ENCODE results near the gene C1orf35. TPM values are rescaled to one million over a fixed set of nuclear protein-coding genes. Genes with fewer than 3 reads are reported as not detected.

The C1orf35 gene
- total RNA-seq, 1 donor from 2014 or later, result 16.5 TPM

GRCh38 chr1:228073857-228074545 is 29.1 kb downstream of the C1orf35 start:
- no peaks in the 10 kb centered on the region for H3K36me3 ChIP-seq (ENCODE audit: control insufficient read depth, insufficient read depth, low read length)
- no peak for DNase-seq (ENCODE audit: low read depth)
- peaks cover 24% of the 10 kb centered on the region for H3K27me3 ChIP-seq (ENCODE audit: control insufficient read depth, insufficient read depth, low read length)
- no peak overlapping the region for H3K4me3 ChIP-seq (ENCODE audit: low read depth, low read length)
- TF ChIP-seq, protein P1, sequence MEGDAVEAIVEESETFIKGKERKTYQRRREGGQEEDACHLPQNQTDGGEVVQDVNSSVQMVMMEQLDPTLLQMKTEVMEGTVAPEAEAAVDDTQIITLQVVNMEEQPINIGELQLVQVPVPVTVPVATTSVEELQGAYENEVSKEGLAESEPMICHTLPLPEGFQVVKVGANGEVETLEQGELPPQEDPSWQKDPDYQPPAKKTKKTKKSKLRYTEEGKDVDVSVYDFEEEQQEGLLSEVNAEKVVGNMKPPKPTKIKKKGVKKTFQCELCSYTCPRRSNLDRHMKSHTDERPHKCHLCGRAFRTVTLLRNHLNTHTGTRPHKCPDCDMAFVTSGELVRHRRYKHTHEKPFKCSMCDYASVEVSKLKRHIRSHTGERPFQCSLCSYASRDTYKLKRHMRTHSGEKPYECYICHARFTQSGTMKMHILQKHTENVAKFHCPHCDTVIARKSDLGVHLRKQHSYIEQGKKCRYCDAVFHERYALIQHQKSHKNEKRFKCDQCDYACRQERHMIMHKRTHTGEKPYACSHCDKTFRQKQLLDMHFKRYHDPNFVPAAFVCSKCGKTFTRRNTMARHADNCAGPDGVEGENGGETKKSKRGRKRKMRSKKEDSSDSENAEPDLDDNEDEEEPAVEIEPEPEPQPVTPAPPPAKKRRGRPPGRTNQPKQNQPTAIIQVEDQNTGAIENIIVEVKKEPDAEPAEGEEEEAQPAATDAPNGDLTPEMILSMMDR (IDR thresholded peaks at IDR 0.05; ENCODE audit: insufficient read depth, low read length, poor library complexity, severe bottlenecking), result peak; percentile 31

DNA sequence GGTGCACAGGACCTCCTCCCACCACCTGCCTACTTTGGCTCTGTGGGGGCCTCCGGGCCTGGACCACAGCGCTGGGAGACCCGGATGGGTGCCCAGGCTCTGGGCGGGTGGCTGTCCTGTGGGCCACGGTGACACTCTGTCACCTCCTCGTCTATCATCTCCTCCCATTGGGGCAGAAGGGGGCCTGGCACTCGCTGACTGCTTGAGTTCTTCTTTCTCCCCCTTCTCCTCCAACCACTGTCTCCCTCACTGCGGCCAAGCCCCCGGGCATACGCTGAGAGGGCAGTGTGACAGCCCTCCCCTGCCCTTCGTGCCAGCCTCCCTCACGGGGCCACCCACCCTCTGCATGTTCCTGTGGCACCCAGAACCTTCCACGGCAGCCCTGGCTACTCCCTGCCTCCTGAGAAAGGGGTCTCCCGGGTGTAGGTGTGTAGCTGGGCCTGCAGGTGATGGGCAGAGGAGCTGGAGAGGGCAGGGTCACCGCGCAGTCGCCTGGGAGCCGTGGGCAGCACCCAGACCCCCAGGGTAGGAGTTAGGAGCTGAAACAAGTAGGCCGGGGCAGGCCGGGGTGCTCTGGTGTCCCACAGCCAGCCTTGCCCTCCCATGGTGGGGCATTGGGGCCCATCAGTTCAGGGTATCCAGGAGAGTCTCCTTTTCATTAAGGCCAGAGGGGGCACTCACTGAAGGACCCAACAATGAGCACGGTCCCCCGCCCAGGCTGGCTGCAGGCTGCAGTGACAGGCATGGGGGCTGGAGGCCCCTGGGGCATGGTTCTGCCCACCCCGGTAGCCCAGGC is 29.9 kb downstream of the C1orf35 start:
- Histone ChIP-seq H3K36me3 (ENCODE audit: control insufficient read depth, insufficient read depth, low read length) (no peaks in the 10 kb centered on the region), H3K27me3 (ENCODE audit: control insufficient read depth, insufficient read depth, low read length) (peaks cover 27% of the 10 kb centered on the region), H3K4me3 (ENCODE audit: low read depth, low read length) (no peak overlapping the region)
- no peak for DNase-seq (ENCODE audit: low read depth)
- TF ChIP-seq, protein P1 (IDR thresholded peaks at IDR 0.05; ENCODE audit: insufficient read depth, low read length, poor library complexity, severe bottlenecking), result no peak

DNA sequence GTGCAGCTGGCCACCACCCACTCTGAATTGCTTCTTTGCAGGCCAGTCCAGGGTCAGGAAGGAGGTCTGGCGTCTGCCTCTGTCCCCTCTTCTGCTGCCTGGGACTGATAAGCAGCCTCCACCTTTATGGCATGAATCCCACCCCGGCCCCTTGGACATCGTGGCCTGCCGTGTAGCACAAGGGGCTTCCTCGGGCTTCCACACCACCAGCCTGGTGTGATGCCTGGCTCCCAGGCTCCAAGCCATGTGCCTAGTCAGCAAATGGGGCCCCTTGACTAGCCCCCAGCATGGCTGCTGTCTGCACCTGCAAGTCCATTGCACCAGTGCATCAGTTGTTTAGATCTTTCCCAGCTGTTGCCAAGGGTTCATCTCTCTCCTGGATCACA is 30.5 kb downstream of the C1orf35 start:
- H3K27me3 ChIP-seq (ENCODE audit: control insufficient read depth, insufficient read depth, low read length), result peaks cover 27% of the 10 kb centered on the region
- no peak for DNase-seq (ENCODE audit: low read depth)
- H3K4me3 ChIP-seq (ENCODE audit: low read depth, low read length), result no peak overlapping the region
- no peaks in the 10 kb centered on the region for H3K36me3 ChIP-seq (ENCODE audit: control insufficient read depth, insufficient read depth, low read length)
- TF ChIP-seq, protein P1 (IDR thresholded peaks at IDR 0.05; ENCODE audit: insufficient read depth, low read length, poor library complexity, severe bottlenecking), result no peak

DNA sequence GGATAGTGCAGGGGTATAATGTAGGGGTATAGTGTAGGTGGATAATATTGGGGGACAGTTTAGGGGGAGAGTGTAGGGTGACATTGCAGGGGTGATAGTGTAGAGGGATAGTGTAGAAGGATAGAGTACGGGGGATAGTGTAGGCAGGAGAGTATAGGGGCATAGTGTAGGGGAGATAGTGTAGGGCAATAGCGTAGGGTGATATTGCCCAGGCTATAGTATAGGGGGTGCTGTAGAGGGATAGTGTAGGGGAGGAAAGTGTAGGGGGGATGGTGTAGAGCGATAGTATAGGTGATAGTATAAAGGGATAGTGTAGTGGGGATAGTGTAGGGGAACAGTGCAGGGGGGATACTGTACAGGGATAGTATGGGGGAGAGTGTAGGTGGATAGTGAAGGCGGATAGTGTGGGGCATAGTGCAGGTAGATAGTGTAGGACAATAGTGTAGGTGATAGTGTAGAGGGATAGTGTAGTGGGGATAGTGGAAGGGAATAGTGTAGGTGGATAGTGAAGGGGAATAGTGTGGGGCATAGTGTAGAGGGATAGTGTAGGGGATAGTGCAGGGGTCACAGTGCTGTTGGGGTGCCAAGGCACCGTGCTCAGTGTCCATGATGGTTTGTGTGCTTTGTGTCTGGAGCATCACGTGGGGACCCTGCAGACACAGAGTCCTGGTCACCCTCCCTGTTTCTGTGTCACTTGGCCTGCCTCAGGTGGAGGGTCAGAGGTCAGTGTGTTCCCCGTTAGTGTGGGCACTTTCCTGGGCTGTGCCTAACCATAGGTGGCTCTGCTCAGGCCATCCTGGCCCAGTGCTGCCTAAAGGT is 31.1 kb downstream of the C1orf35 start:
- Histone ChIP-seq H3K4me3 (ENCODE audit: low read depth, low read length) (no peak overlapping the region), H3K27me3 (ENCODE audit: control insufficient read depth, insufficient read depth, low read length) (peaks cover 31% of the 10 kb centered on the region), H3K36me3 (ENCODE audit: control insufficient read depth, insufficient read depth, low read length) (no peaks in the 10 kb centered on the region)
- DNase-seq (ENCODE audit: low read depth), result no peak
- TF ChIP-seq, protein P1 (IDR thresholded peaks at IDR 0.05; ENCODE audit: insufficient read depth, low read length, poor library complexity, severe bottlenecking), result no peak

DNA sequence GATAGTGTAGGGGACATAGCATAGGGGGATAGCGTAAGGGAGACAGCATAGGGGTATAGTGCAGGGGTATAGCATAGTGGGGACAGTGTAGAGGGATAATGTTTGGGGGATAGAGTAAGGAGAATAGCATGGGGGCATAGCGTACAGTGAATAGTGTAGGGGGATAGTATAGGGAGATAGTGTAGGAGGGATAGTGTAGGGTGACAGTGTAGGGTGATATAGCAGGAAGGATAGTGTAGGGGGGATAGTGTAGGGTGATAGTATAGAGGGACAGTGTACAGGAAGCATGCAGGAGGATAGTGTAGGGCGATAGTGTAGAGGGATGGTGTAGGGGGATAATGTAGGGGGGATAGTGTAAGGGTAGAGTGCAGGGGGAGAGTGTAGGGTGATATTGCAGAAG is 32.3 kb downstream of the C1orf35 start:
- Histone ChIP-seq H3K27me3 (ENCODE audit: control insufficient read depth, insufficient read depth, low read length) (peaks cover 38% of the 10 kb centered on the region), H3K4me3 (ENCODE audit: low read depth, low read length) (no peak overlapping the region), H3K36me3 (ENCODE audit: control insufficient read depth, insufficient read depth, low read length) (no peaks in the 10 kb centered on the region)
- no peak for DNase-seq (ENCODE audit: low read depth)
- TF ChIP-seq, protein P1 (IDR thresholded peaks at IDR 0.05; ENCODE audit: insufficient read depth, low read length, poor library complexity, severe bottlenecking), result no peak
